Measurements from ENCODE around the gene XAB2.

DNA sequence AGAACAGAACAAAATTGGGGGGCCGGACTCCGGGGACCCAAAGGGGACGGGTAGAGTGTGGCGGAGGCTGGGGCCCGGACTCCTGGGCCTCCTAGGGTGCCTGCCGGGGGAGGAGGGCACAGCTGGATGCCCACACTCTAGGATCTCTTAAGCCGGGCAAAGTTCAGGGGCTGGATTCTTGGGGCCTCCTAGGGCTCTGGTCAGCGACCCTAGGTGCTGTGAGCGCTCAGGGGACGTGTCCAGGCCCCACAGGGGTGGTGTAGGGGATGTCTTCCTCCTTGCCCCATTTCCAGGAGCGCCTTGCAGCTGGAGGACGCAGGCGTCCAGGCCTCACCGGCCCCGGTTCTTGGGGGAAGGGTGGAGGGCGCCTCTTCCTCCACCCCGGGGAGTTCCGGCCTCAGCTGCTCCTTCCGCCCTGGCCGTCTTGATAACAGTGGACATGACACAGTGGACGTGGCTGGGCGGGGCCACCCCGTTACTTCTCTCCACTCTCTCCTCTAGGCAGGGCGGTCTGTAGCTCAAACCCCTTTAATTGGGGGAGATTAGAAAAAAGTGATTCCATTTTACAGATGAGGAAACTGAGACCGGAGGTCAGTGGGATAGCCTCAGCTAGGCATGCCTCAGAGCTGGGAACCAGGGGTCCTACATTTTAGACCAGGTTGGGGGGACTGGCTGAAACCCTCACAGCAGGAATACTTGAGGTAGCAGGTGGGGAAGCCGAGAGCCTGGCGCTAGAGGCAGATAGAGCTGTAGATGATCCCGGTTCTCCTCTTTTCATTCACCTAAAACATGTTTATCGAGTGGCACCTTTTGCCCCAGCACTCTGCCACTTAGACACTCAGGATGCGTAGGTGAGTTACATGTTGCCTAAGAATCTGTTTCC, 8.3 kb upstream of the XAB2 start:
- TF ChIP-seq CTCF (IDR thresholded peaks at IDR 0.05; ENCODE audit: low read depth, low read length) (no peak), POLR2A (IDR thresholded peaks at IDR 0.05; ENCODE audit: extremely low read depth, insufficient read length) (no peak)
